ENCODE results near the gene CLDN8. TPM values are rescaled to one million over a fixed set of nuclear protein-coding genes. Genes with fewer than 3 reads are reported as not detected.

CLDN8 gene
- total and polyA plus RNA-seq, 10 donors = not detected

DNA sequence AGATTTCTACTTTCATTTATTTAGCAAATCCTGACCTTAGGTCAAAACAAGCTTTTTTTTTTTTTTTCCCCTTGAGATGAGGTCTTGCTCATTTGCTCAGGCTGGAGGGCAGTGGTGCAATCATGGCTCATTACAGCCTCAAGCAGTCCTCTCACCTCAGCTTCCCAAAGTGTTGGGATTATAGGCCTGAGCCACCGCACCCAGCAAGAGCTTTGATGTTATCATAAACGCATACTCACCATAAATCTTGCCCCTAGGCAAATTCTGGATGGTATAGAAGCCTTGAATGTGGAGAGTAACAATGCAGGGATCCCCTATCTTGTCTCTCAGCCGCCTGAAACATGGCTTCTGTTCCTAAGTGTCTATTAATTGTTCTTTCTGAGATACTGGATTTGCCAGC lies 24.8 kb upstream of the CLDN8 start:
- DNase-seq = no peak
- Histone ChIP-seq H3K27ac (no peak overlapping the region), H3K9me3 (no peaks in the 10 kb centered on the region), H3K4me3 (no peak overlapping the region), H3K4me1 (no peaks in the 10 kb centered on the region), H3K36me3 (no peaks in the 10 kb centered on the region), H3K27me3 (replicated peaks in 1 of 7) (no peaks in the 10 kb centered on the region)
- intact Hi-C loops (cut with DNase I; ENCODE audit: low total_unique reads) = no loop called here
- WGBS, 5 donors = 47 to 72% (median 62%) methylated on average over 3 of the region's 3 CpGs
- TF ChIP-seq, protein P1, sequence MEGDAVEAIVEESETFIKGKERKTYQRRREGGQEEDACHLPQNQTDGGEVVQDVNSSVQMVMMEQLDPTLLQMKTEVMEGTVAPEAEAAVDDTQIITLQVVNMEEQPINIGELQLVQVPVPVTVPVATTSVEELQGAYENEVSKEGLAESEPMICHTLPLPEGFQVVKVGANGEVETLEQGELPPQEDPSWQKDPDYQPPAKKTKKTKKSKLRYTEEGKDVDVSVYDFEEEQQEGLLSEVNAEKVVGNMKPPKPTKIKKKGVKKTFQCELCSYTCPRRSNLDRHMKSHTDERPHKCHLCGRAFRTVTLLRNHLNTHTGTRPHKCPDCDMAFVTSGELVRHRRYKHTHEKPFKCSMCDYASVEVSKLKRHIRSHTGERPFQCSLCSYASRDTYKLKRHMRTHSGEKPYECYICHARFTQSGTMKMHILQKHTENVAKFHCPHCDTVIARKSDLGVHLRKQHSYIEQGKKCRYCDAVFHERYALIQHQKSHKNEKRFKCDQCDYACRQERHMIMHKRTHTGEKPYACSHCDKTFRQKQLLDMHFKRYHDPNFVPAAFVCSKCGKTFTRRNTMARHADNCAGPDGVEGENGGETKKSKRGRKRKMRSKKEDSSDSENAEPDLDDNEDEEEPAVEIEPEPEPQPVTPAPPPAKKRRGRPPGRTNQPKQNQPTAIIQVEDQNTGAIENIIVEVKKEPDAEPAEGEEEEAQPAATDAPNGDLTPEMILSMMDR (IDR thresholded peaks at IDR 0.05 in 8 of 11, conservative IDR thresholded peaks at IDR 0.05 in 3 of 11) = no peak
- no peak for TF ChIP-seq POLR2AphosphoS5 (IDR thresholded peaks at IDR 0.05)
- no peak for TF ChIP-seq POLR2A (IDR thresholded peaks at IDR 0.05)

GRCh38 chr21:30238168-30238567 lies 22.3 kb upstream of the CLDN8 start:
- intact Hi-C loops (cut with DNase I; ENCODE audit: low total_unique reads) = no loop called here
- WGBS, 5 donors = 90 to 100% (median 91%) methylated on average over 1 of the region's 1 CpG
- Histone ChIP-seq H3K27me3 (replicated peaks in 1 of 7) (no peaks in the 10 kb centered on the region), H3K9me3 (no peaks in the 10 kb centered on the region), H3K4me3 (no peak overlapping the region), H3K36me3 (no peaks in the 10 kb centered on the region), H3K27ac (no peak overlapping the region), H3K4me1 (no peaks in the 10 kb centered on the region)
- TF ChIP-seq POLR2A (IDR thresholded peaks at IDR 0.05) = no peak
- no peak for TF ChIP-seq POLR2AphosphoS5 (IDR thresholded peaks at IDR 0.05)
- TF ChIP-seq, protein P1 (IDR thresholded peaks at IDR 0.05 in 8 of 11, conservative IDR thresholded peaks at IDR 0.05 in 3 of 11) = no peak
- DNase-seq = no peak

DNA sequence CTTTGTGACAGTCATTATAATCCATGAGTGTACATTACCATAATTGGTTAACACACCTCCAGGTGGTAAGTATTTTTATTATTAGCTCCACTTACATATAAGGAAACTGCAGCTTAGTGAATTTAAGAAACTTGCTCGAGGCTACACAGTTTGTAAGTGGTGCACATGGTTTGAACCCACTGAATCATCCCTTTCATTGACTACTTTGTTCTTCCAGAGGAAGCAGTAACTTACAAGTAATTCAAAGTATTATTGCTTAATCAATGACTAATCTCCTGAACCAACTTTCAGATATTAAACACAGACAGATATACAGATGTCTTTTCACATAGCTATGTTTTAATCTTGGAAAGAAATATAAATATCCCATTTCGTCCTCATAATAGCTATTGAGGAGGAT lies 18.7 kb upstream of the CLDN8 start:
- WGBS, 5 donors = 45 to 61% (median 49%) methylated on average over 2 of the region's 2 CpGs
- Histone ChIP-seq H3K9me3 (peaks cover 0 to 5% (median 0%) of the 10 kb centered on the region in 8 donors), H3K27ac (no peak overlapping the region), H3K4me1 (no peaks in the 10 kb centered on the region), H3K36me3 (no peaks in the 10 kb centered on the region), H3K4me3 (no peak overlapping the region), H3K27me3 (replicated peaks in 1 of 7) (no peaks in the 10 kb centered on the region)
- DNase-seq = no peak
- TF ChIP-seq, protein P1 (IDR thresholded peaks at IDR 0.05 in 8 of 11, conservative IDR thresholded peaks at IDR 0.05 in 3 of 11) = no peak
- TF ChIP-seq POLR2AphosphoS5 (IDR thresholded peaks at IDR 0.05) = no peak
- no peak for TF ChIP-seq POLR2A (IDR thresholded peaks at IDR 0.05)
- intact Hi-C loops (cut with DNase I; ENCODE audit: low total_unique reads) = no loop called here

DNA sequence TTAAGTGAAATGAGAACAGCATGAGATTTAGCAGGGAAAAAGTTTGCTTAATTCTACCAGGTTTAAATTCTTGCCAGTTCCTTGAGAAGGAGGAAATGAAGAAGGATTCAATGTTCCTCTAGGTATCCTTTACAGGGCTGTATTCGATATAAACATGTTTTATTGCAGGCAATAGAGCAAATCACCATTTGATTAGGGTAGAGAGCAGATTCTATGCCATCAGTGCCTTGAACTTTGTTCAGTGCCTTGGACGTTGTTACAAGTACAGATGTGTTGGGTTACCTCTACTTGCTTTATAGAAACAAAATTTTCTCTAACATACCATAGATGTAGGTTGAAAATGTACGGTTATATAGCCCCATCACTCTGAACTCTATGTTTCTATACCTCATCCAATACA lies 18.2 kb upstream of the CLDN8 start:
- peaks cover 0 to 5% (median 0%) of the 10 kb centered on the region in 8 donors for H3K9me3 ChIP-seq
- WGBS, 5 donors = 63 to 79% (median 68%) methylated on average over 3 of the region's 3 CpGs
- no peak overlapping the region for H3K4me3 ChIP-seq
- TF ChIP-seq, protein P1 (IDR thresholded peaks at IDR 0.05 in 8 of 11, conservative IDR thresholded peaks at IDR 0.05 in 3 of 11) = no peak
- no peak for TF ChIP-seq POLR2AphosphoS5 (IDR thresholded peaks at IDR 0.05)
- no peak for TF ChIP-seq POLR2A (IDR thresholded peaks at IDR 0.05)
- H3K27me3 ChIP-seq (replicated peaks in 1 of 7) = no peaks in the 10 kb centered on the region
- H3K36me3 ChIP-seq = no peaks in the 10 kb centered on the region
- DNase-seq = no peak
- intact Hi-C loops (cut with DNase I; ENCODE audit: low total_unique reads) = no loop called here
- no peak overlapping the region for H3K27ac ChIP-seq
- no peaks in the 10 kb centered on the region for H3K4me1 ChIP-seq

All from spleen (tissue), 11 donors.